Skeletal muscle cell (primary cell): Measurements from ENCODE around the gene SORCS2.

Source experiments
- DNase-seq: peaks from one replicate; pipeline ENCODE4 v3.0.0-alpha.2; 2010; ENCODE audit warnings: low read depth
- H3K4me3 ChIP-seq: 2 replicates; pipeline ENCODE4 v1.5.1; 2011; ENCODE audit warnings: low read depth, mild to moderate bottlenecking, control low read depth, low read length, moderate library complexity

SORCS2 gene

GRCh38 chr4:7296661-7297335 lies 104.5 kb downstream of the SORCS2 start:
- no peak overlapping the region for H3K4me3 ChIP-seq
- no peak for DNase-seq

GRCh38 chr4:7297374-7297773 lies 105.0 kb downstream of the SORCS2 start:
- H3K4me3 ChIP-seq: no peak overlapping the region
- DNase-seq: no peak

GRCh38 chr4:7297881-7298280 lies 105.5 kb downstream of the SORCS2 start:
- no peak for DNase-seq
- no peak overlapping the region for H3K4me3 ChIP-seq

GRCh38 chr4:7298619-7299009 lies 106.3 kb downstream of the SORCS2 start:
- DNase-seq: no peak
- H3K4me3 ChIP-seq: no peak overlapping the region

- H3K4me3 ChIP-seq: no peak overlapping the region
- no peak for DNase-seq
These were observed 106.9 kb downstream of the SORCS2 start for GRCh38 chr4:7299010-7299907.

GRCh38 chr4:7299908-7300710 lies 107.8 kb downstream of the SORCS2 start:
- H3K4me3 ChIP-seq: no peak overlapping the region
- DNase-seq: no peak

GRCh38 chr4:7300711-7301095 lies 108.4 kb downstream of the SORCS2 start:
- DNase-seq: no peak
- no peak overlapping the region for H3K4me3 ChIP-seq

GRCh38 chr4:7301126-7301785 lies 108.9 kb downstream of the SORCS2 start:
- no peak overlapping the region for H3K4me3 ChIP-seq
- DNase-seq: no peak

GRCh38 chr4:7301846-7302630 lies 109.7 kb downstream of the SORCS2 start:
- DNase-seq: no peak

GRCh38 chr4:7302781-7303404 lies 110.6 kb downstream of the SORCS2 start:
- DNase-seq: no peak
- H3K4me3 ChIP-seq: no peak overlapping the region

More at GRCh38 chr4:7301846-7302630, 109.7 kb downstream of the SORCS2 start:
- no peak overlapping the region for H3K4me3 ChIP-seq

GRCh38 chr4:7303561-7303960 lies 111.2 kb downstream of the SORCS2 start:
- DNase-seq: no peak

GRCh38 chr4:7304436-7304835 lies 112.1 kb downstream of the SORCS2 start:
- H3K4me3 ChIP-seq: no peak overlapping the region
- no peak for DNase-seq

More at GRCh38 chr4:7303561-7303960, 111.2 kb downstream of the SORCS2 start:
- no peak overlapping the region for H3K4me3 ChIP-seq

- no peak overlapping the region for H3K4me3 ChIP-seq
- no peak for DNase-seq
These were observed 114.0 kb downstream of the SORCS2 start for GRCh38 chr4:7306021-7306965.

GRCh38 chr4:7306986-7307385 lies 114.6 kb downstream of the SORCS2 start:
- no peak for DNase-seq

GRCh38 chr4:7307394-7308099 lies 115.2 kb downstream of the SORCS2 start:
- DNase-seq: no peak
- no peak overlapping the region for H3K4me3 ChIP-seq

More at GRCh38 chr4:7306986-7307385, 114.6 kb downstream of the SORCS2 start:
- H3K4me3 ChIP-seq: no peak overlapping the region

GRCh38 chr4:7309181-7309580 lies 116.8 kb downstream of the SORCS2 start:
- H3K4me3 ChIP-seq: no peak overlapping the region
- DNase-seq: no peak
